Memory B cell (primary cell): ENCODE data around the gene PIM3.
A peak's percentile ranks its signal among the peaks of the same experiment; 100 is the strongest.
"Not testable (repeated sequence)": the region's sequence is repeated elsewhere in the genome, so short reads cannot be mapped to it uniquely, and the experiment has no call there.

ENCODE experiments used
- ATAC-seq: fragments of 150-1000 bp; cut with Tn5 transposase; 2 replicates; pipeline ENCODE4 v1.10.0; 2021; ENCODE audit warnings: low read depth, mild to moderate bottlenecking, moderate library complexity
- DNase-seq, 2 donors: peaks; one replicate each; pipeline ENCODE4 v3.0.0; 2022; ENCODE audit warnings: low spot score in 2 of 2
- H3K27ac Mint-ChIP-seq: one replicate; pipeline ENCODE4 v1.8.0; 2022; ENCODE audit warnings: mild to moderate bottlenecking, moderate library complexity, mixed read lengths
- H3K27me3 Mint-ChIP-seq: one replicate; pipeline ENCODE4 v1.8.0; 2022; ENCODE audit warnings: mixed read lengths
- H3K36me3 Mint-ChIP-seq: one replicate; pipeline ENCODE4 v1.8.0; 2022; ENCODE audit warnings: mild to moderate bottlenecking, mixed read lengths
- H3K4me1 Mint-ChIP-seq: one replicate; pipeline ENCODE4 v1.8.0; 2022; ENCODE audit warnings: mixed read lengths
- H3K4me3 Mint-ChIP-seq: one replicate; pipeline ENCODE4 v1.8.0; 2022; ENCODE audit warnings: mild to moderate bottlenecking, moderate library complexity, mixed read lengths
- H3K9me3 Mint-ChIP-seq: one replicate; pipeline ENCODE4 v1.8.0; 2022; ENCODE audit warnings: mixed read lengths

The PIM3 gene

DNA sequence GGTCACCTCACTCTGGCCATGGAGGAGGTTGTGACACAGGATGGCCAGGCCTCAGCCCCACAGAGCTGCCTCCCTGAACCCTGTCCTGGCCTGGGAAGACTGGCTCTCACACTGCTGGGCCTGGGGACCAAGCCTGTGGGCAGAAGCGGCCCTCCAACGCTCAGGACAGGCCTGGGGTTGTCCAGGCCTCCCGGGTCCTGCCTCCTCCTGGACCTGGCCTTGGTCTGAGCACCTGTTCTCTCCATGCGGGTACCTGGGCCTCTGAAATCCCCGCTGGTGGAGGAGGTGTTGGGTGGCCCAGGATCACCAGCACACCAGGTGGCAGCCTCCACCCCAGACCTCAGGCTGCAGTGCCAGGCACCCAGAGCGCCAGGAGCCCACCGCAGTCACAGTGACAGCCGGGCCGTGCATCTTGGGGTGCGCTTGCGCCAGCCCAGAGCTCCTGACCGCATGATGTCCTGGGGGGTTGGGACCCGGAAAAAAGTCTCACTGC, 16.1 kb upstream of the PIM3 start:
- H3K27ac Mint-ChIP-seq: peak overlapping the region; percentile 75
- H3K4me3 Mint-ChIP-seq: peak overlapping the region; percentile 71
- peaks cover 3% of the 10 kb centered on the region for H3K36me3 Mint-ChIP-seq
- no peaks in the 10 kb centered on the region for H3K9me3 Mint-ChIP-seq
- no peaks in the 10 kb centered on the region for H3K4me1 Mint-ChIP-seq
- ATAC-seq (peak; percentile 75), DNase-seq (peak in 1 of 2 donors; percentile 46)
- H3K27me3 Mint-ChIP-seq: no peaks in the 10 kb centered on the region

DNA sequence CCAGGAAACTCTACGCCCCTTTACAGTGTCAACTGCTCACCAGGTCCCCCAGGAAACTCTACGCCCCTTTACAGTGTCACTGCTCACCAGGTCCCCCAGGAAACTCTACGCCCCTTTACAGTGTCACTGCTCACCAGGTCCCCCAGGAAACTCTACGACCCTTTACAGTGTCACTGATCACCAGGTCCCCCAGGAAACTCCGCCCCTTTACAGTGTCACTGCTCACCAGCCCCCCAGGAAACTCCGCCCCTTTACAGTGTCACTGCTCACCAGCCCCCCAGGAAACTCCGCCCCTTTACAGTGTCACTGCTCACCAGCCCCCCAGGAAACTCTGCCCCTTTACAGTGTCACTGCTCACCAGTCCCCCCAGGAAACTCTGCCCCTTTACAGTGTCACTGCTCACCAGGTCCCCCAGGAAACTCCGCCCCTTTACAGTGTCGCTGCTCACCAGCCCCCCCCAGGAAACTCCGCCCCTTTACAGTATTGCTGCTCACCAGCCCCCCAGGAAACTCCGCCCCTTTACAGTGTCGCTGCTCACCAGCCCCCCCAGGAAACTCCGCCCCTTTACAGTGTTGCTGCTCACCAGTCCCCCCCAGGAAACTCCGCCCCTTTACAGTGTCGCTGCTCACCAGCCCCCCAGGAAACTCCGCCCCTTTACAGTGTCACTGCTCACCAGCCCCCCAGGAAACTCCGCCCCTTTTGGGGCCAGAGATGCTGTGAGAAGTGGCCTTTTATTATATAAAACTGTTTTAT, 15.4 kb upstream of the PIM3 start:
- H3K4me3 Mint-ChIP-seq: peak overlapping the region; percentile 21
- H3K27ac Mint-ChIP-seq: peak overlapping the region; percentile 75
- not testable (repeated sequence) for ATAC-seq, H3K4me1 Mint-ChIP-seq, H3K9me3 Mint-ChIP-seq, H3K27me3 Mint-ChIP-seq, H3K36me3 Mint-ChIP-seq
- DNase-seq: peak in 1 of 2 donors; percentile 56

DNA sequence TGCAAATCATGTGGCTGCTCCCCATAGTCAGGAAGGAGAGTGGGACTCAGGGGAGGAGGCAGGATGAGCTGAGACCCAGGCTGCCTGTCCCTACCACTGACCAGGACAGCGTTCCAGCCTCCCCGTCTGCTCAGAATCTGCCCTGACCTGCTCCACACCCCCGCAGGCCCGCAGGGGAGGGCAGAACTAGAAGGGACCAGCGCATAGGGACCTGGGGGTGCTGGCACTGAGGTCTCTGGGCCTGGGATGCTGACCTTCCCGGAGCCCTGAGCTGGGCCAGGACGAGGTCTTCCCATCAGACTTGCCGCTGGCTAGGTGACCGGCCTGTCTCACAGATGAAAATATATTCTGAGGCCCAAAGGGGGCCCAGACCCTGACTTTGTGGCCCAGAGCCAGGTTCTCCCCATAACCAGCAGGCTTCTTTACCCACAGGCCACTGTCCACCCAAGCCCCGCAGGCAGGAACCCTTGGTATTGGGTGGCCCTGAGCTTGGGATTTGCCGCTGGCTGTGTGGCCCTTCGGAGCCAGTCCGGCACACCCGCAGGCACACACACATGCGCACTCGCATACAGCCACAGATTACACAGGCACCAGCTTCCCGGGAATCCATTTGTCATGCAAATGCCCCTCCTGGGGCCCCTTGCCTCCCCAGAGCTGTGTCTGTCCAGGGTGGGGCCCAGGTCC, 13.8 kb upstream of the PIM3 start:
- DNase-seq: no peak
- no peak overlapping the region for H3K27ac Mint-ChIP-seq
- no peaks in the 10 kb centered on the region for H3K36me3 Mint-ChIP-seq
- H3K4me3 Mint-ChIP-seq: no peak overlapping the region
- H3K9me3 Mint-ChIP-seq: no peaks in the 10 kb centered on the region
- no peak for ATAC-seq
- peaks cover 3% of the 10 kb centered on the region for H3K4me1 Mint-ChIP-seq
- no peaks in the 10 kb centered on the region for H3K27me3 Mint-ChIP-seq

DNA sequence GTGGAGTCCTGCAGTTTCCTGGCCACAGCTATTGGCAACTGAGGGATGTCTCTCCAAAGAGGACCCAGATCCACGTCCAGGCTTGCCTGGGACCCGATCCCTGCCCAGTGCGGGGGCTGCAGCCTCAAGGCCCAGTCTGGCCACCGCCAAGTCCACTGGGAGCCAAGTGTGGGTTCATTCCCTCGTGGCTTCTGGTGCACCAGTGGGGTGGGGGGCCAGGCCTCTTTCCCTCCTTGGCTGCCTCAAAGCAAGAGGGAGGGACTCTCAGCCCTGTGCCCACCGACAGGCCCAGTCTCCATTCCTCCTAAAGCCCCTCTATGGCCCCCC, 13.3 kb upstream of the PIM3 start:
- no peak overlapping the region for H3K27ac Mint-ChIP-seq
- H3K27me3 Mint-ChIP-seq: no peaks in the 10 kb centered on the region
- peaks cover 3% of the 10 kb centered on the region for H3K4me1 Mint-ChIP-seq
- no peaks in the 10 kb centered on the region for H3K36me3 Mint-ChIP-seq
- no peak overlapping the region for H3K4me3 Mint-ChIP-seq
- no peaks in the 10 kb centered on the region for H3K9me3 Mint-ChIP-seq
- DNase-seq (no peak), ATAC-seq (no peak)

DNA sequence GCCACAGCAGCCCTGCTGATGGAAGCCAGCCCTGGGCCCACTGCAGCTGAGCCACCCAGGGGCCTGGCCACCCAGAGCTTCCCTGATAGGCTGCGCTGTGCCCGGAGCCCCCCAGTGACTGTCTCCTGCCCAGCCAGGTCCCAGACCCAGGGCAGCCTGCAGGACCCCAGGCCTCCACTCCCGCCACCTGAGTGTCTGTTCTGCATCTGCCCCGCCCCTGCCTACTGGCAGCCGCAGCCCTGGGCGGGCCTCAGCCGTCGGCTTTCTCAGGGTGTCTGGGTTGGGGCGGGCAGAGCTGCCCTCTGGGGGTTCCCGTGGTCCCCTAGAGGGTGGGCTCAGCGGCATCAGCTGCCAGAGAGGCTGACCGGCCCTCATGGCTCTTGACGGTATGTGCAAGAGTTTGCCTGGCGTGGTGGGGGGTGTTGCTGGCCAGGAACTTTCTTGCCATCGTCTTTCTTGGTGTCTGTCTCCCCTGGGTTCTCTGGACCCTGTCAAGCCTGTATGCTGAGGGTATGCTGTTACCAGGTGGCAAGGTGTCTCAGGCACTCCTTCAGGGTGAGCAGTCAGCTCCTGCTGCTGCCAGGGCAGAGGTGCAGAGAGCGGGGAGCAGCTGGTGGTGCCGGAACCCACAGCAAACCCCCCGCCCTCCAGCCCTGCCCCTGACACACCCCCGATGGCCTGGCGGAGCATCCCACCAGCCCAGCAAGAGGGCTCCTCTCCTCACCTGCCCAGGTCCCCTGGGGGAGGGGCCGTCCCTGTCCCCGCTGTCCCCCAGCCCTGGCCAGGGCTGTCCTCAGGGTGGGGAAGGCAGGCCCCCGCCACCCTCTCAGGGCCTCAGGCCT, 12.2 kb upstream of the PIM3 start:
- DNase-seq: no peak
- no peak for ATAC-seq
- H3K27me3 Mint-ChIP-seq: no peaks in the 10 kb centered on the region
- H3K27ac Mint-ChIP-seq: no peak overlapping the region
- peaks cover 3% of the 10 kb centered on the region for H3K4me1 Mint-ChIP-seq
- no peaks in the 10 kb centered on the region for H3K9me3 Mint-ChIP-seq
- no peak overlapping the region for H3K4me3 Mint-ChIP-seq
- no peaks in the 10 kb centered on the region for H3K36me3 Mint-ChIP-seq

DNA sequence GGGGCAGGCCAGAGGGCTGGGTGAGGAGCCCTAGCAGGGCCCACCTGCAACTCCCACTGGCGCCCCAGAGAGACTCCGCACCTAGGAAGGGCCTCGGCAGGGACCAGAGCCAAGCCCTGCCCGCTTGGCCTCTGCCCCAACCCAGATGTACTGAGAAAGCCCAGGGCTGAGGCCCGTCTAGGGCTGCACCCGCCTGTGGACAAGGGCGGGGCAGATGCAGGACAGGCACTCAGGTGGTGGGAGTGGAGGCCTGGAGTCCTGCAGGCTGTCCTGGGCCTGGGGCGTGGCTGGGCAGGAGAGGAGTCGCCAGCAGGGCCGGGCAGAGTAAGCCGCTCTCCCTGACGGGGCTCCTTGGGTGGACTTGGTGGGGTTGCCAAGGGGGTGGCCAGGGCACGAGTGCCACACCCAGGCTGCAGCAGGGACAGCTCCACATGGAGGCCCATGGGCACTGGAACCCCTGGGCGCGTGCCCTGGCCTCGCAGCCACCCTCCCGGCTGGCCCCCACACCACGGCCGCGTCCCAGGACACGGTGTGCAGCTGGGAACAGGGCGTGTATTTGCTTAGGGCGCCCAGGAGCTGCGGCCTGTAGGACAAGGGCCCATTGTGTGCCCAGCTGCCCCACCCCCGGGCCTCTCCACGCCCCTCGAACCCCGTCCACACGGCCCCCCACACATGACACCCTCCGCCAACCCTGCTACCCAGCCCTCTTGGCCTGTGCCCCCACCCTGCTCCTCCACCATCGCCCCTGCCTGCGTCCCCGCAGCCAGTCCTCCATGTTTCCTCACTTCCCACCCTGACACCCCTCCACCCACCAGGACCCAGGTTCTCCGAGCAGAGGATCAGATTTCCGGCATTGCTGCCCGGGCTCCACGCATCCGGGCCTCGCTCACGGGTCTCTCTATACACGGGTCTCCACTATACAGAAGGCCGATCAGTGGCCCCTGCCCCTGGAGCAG, 11.3 kb upstream of the PIM3 start:
- DNase-seq (no peak), ATAC-seq (no peak)
- H3K4me1 Mint-ChIP-seq: peaks cover 3% of the 10 kb centered on the region
- H3K9me3 Mint-ChIP-seq: no peaks in the 10 kb centered on the region
- no peaks in the 10 kb centered on the region for H3K27me3 Mint-ChIP-seq
- no peak overlapping the region for H3K27ac Mint-ChIP-seq
- no peak overlapping the region for H3K4me3 Mint-ChIP-seq
- H3K36me3 Mint-ChIP-seq: no peaks in the 10 kb centered on the region

DNA sequence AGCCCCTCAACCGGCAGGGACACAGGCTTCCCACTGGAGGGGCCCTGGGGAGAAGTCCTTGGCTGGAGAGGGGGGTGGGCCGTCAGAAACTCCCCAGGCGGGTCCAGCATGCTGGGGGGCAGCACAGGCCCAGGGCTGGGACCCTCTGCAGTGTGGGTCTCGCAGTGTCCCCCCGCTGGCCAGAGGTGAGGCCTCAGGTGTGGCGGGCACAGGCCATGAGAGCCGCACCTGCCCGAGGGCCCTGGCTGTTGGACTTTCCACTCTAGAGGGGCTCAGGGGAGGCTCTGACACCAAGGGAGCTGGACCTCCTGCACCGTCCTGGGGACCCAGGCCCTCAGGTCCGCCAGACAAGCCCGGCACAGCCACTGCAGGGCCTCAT, 10.7 kb upstream of the PIM3 start:
- Mint-ChIP-seq H3K9me3 (no peaks in the 10 kb centered on the region), H3K27me3 (no peaks in the 10 kb centered on the region), H3K4me3 (no peak overlapping the region), H3K4me1 (peaks cover 3% of the 10 kb centered on the region), H3K27ac (no peak overlapping the region), H3K36me3 (no peaks in the 10 kb centered on the region)
- ATAC-seq (no peak), DNase-seq (no peak)

DNA sequence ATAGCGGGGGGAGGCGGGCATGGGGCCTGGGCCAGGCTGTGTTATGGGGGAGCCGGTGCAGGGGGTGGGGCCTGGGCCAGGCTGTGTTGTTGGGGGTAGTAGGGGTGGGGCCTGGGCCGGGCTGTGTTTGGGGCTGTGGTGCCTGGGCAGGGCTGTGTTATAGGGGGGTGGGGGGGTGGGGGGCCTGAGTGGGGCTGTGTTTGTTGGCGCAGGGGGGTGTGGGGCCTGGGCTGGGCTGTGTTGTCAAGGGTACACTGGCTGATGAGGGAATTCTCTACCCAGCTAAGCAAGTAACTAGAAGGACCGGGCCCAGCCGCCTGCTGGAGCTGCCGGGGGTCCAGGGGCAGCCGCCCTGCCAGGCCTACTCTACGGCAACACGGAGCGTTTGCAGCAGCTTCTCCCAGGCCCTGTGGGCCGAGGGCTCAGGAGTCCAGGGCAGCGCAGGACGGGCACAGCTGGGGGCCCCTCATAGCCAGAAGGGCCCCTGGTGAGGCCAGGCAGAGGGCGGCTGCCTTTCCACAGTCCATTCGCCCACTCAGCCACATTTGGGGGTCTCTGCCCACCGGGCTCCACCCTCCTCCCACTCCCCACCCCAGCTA, 10.1 kb upstream of the PIM3 start:
- Mint-ChIP-seq H3K27ac (peak overlapping the region; percentile 92), H3K4me3 (no peak overlapping the region)

DNA sequence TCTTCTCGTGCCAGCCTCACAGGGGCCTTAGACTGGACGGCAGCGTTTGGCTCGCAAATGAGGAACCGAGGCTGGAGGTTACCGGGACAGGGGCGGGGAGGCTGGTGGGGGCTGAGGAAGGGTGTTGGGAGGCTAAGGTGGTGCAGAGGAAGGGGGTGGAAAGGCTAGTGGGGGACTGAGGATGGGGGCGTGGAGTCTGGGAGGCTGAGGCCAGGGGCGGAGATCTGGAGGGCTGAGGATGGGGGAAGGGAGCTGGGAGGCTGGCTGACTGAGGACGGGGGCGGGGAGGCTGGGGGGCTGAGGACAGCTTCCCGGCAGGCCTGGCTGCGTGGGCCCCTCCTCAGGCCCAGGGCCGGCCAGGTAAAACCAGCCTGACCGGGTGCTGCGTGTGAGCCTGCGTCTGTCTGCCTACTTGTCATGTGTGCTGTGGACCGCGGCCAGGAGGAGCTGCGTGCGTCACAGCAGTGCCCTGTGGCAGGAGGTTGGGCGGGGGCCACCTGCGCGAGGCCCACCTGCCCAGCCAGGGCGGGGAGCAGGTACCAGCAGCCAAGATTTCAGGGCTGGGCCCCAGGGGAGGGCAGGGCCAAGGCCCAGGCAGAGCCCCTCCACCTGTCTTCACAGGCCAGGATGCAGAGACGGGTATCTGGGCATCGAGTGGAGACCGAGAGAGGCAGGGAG, 9.4 kb upstream of the PIM3 start:
- no peak for DNase-seq
- H3K9me3 Mint-ChIP-seq: no peaks in the 10 kb centered on the region
- H3K36me3 Mint-ChIP-seq: no peaks in the 10 kb centered on the region
- H3K27ac Mint-ChIP-seq: peak overlapping the region; percentile 92
- peak; percentile 93 for ATAC-seq
- H3K4me3 Mint-ChIP-seq: peak overlapping the region; percentile 27
- H3K27me3 Mint-ChIP-seq: no peaks in the 10 kb centered on the region
- peaks cover 3% of the 10 kb centered on the region for H3K4me1 Mint-ChIP-seq

More for the DNA sequence above, 10.1 kb upstream of the PIM3 start:
- Mint-ChIP-seq H3K4me1 (peaks cover 3% of the 10 kb centered on the region), H3K9me3 (no peaks in the 10 kb centered on the region), H3K36me3 (no peaks in the 10 kb centered on the region), H3K27me3 (no peaks in the 10 kb centered on the region)
- ATAC-seq (no peak), DNase-seq (no peak)

DNA sequence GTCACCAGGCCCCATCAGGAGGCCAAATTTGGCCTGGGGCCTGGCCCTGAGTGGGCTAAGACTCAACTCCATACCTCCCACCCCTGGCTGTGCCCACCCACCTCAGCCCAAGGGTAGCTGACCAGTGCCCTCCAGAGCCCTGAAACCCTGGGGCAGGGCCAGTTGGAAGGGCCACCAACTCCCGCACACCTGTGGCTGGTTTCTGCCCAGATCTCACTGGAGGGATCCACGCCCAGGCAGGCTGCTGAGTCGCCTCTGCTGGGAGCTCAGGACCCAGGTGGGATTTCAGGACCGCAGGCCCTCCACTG, 8.9 kb upstream of the PIM3 start:
- Mint-ChIP-seq H3K4me3 (no peak overlapping the region), H3K27ac (peak overlapping the region; percentile 92), H3K27me3 (no peaks in the 10 kb centered on the region), H3K4me1 (peaks cover 3% of the 10 kb centered on the region), H3K36me3 (no peaks in the 10 kb centered on the region), H3K9me3 (no peaks in the 10 kb centered on the region)
- ATAC-seq (no peak), DNase-seq (no peak)

DNA sequence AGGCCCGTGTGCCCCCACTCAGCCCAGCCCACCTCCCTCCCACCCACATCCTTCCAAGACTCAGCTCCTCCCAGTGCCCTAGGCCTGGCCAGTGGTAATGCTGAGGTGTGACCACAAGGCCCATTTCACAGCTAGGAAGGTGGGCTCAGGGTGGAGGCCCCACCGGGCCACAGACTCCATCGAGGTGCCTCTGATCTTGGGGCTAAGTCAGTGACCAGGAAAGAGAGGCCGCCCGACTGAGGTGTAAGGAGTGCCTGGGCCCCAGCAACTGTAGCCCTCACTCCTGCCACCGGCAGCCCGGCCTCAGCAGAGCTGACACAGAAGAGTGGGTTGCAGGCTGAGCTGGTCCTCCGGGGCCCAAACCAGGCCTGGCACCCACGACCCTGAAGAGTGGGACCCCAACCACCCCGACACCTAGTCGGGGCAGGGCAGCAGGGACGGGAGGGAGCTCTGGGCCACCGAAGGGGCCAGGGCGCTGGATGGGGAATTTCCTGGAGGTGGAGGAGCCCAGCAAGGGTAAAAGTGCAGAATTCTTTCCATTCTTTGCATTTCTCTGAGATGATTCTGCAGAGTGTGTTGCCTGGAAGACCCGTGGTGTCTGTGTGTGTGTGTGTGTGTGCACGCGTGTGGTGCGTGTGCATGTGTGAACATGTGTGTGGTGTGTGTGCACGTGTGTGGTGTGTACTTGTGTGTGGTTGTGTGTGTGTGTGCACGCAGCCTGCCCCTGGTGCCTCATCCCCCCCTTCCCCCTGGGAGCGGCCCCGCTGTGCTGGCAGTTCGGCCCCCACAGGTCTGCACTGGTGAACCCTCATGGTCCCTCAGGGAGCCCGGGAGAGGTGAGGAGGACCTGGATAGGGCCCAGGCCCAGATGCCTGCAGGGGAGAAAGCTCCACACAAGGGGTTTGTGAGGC, 8.3 kb upstream of the PIM3 start:
- Mint-ChIP-seq H3K9me3 (no peaks in the 10 kb centered on the region), H3K36me3 (no peaks in the 10 kb centered on the region), H3K27ac (no peak overlapping the region), H3K27me3 (no peaks in the 10 kb centered on the region), H3K4me3 (no peak overlapping the region), H3K4me1 (peaks cover 5% of the 10 kb centered on the region)
- no peak for ATAC-seq
- DNase-seq: no peak

DNA sequence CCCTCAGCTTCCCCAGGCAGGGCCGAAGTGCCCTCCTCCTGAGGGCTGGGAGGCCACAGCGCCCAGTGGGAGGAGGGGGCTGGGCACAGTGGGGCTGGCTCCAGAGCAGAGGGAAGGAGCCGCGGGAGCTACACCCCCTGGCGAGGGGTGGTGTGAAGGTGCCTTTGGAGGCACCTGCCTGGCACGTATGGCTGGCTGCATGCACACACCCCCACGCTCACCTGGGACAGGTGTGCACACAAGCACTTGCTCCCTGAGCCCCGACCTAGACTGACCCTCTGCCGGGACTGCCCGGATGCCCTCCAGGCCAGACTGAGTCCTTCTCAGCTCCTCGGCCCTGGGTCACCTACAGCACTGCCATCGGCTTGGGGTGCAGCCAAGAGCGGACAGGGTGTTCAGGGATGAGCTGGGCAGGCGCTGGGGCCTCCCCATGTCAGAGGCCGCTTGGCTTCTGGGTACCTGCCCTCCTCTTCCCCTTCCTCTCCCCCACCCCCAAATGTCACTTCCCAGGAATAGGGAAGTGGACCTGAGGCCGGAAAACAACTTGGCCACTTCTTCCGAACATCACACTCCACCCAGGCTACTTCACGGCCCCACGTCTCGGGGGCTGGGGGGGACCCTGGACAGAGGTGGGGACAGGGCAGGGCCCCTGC, 7.4 kb upstream of the PIM3 start:
- Mint-ChIP-seq H3K27me3 (no peaks in the 10 kb centered on the region), H3K4me1 (peaks cover 7% of the 10 kb centered on the region), H3K9me3 (no peaks in the 10 kb centered on the region), H3K27ac (no peak overlapping the region), H3K36me3 (no peaks in the 10 kb centered on the region), H3K4me3 (no peak overlapping the region)
- DNase-seq (no peak), ATAC-seq (no peak)
